OCI-LY1 (cell line): ENCODE data around the gene TRPM6.

Experiments
- CTCF ChIP-seq: fragments of 200-600 bp; sonication (generic), shearing (Covaris generic); IDR thresholded peaks from 2 replicates; pipeline ENCODE4 v1.5.1; 2017; ENCODE audit warnings: mild to moderate bottlenecking, antibody characterized with exemption, low read length, moderate library complexity, mixed read lengths
- EZH2 ChIP-seq: fragments of 200-600 bp; sonication (generic), shearing (Covaris generic); IDR thresholded peaks from 2 replicates; pipeline ENCODE4 v1.8.0; 2017; ENCODE audit warnings: borderline replicate concordance, mixed run types, mild to moderate bottlenecking, antibody characterized with exemption, low read length, moderate library complexity, mixed read lengths

DNA sequence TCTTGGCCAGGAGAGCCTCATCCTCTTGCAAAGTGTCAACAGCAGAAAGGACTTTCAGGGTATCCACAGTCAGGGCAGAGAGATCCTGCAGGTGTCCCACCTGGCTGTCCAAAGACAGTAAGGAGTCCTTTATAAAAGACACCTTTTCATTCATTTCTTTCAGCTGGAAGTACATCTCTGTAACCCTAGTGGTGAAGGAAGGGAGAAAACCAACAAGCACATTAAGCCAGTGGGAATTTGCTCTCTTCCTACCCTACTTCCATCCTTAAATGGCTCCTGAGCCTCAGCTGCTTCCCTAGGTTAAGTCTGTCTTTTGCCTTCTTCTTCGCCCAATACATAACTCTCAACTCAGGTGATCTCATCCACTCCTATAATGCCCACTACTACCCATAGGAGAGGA, 124.8 kb downstream of the TRPM6 start:
- no peak for TF ChIP-seq EZH2
- no peak for TF ChIP-seq CTCF
